Fibroblast of skin of back (primary cell): Measurements from ENCODE around the gene POU2AF1.

Source experiments
- DNase-seq: peaks from one replicate; pipeline ENCODE4 v3.0.0-alpha.2; 2013

Gene POU2AF1

DNA sequence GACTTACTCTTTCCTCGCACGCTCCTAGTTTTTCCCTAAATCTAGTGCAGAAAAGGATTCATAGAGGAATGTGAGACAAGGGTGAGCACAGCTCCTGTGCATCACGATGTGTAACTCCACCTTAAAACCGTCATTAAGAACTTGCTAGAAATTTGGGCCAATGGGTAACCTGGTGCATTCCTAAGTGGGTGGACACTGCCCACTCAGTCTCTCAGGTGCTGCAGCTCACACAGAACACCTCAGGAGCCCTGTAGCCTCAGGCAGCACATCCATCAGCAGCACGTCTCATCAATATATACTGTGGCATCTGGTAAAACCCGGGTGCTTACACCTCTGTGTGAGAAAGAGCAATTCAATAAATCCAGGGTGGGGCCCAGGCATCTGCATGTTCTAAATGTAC lies 68.4 kb downstream of the POU2AF1 start:
- DNase-seq: no peak

- DNase-seq: no peak
Observed at GRCh38 chr11:111310088-111310487, 69.0 kb downstream of the POU2AF1 start.

DNA sequence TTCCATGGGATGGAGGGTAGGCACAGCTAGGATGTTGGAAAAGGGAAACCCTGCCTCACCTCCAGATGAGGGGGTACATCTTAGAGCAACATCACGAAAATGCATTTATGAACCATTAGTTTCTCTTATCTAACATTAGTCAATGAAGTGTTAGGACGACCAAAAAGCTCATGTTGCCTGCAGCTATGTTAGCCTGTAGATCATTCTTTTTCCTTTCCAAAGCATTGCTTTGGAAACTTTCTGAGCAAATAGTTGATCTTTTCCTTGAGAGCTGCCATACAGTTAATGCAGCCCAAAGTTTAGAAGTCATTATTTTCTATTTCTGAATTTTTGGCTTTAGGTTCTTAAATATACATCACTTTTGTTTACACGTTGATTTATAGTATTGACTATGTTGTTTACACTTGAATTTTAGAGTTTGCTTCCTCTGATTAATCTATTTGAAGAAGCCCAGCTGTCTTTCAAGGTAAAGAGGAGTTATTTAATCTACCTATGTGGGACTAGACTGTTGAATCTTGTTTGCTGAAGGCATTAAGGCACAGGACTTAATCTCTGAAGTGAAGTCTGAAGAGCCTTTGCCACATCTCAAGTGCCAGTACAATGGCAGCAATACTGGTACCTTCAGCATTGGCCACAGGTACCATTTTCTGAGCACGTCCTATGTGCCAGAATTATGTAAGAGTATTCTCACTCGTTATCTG lies 69.7 kb downstream of the POU2AF1 start:
- DNase-seq: no peak

DNA sequence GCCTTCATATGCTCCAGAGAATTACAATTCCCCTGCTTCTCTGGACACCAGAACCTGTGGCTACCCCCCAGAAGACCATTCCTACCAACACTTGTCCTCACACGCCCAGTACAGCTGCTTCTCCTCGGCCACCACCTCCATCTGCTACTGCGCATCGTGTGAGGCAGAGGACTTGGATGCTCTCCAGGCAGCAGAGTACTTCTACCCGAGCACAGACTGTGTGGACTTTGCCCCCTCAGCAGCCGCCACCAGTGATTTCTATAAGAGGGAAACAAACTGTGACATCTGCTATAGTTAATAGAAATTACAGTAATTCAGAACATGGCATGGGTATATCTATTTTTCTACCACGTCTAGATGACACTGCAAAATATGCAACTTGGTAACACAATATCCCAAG lies 70.9 kb downstream of the POU2AF1 start:
- DNase-seq: no peak

DNA sequence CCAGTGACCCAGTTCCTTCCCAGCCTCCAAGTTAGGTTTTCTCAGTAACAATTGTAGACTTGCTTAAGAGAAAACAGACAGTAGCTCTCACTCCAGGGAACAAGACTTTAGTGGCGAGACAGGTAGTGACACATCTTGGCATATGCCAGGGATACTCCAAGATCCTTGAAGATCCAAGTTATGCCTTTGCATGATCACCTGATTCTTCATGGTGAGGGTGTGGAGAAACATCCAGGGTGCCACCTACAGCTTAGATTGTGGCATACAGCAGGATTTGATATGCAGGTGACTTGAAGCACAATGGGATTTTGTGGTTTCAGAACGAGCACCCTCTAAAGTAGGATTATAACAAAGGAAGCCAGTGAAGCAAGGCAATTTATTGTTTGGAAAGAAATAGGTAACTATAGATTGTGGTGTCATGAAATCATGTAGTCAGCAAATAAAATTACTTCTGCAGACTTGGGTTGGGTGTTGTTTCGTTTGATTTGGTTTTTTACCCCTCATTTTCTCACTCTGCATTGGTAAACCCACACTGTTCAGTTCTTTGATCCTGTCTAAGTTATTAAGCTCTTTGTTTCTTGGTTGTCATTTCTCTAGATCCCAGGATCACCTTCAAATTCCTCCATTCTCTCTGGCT lies 71.5 kb downstream of the POU2AF1 start:
- DNase-seq: no peak

GRCh38 chr11:111306321-111306720 lies 72.8 kb downstream of the POU2AF1 start:
- DNase-seq: no peak

- DNase-seq: no peak
Observed at GRCh38 chr11:111305876-111306275, 73.2 kb downstream of the POU2AF1 start.

DNA sequence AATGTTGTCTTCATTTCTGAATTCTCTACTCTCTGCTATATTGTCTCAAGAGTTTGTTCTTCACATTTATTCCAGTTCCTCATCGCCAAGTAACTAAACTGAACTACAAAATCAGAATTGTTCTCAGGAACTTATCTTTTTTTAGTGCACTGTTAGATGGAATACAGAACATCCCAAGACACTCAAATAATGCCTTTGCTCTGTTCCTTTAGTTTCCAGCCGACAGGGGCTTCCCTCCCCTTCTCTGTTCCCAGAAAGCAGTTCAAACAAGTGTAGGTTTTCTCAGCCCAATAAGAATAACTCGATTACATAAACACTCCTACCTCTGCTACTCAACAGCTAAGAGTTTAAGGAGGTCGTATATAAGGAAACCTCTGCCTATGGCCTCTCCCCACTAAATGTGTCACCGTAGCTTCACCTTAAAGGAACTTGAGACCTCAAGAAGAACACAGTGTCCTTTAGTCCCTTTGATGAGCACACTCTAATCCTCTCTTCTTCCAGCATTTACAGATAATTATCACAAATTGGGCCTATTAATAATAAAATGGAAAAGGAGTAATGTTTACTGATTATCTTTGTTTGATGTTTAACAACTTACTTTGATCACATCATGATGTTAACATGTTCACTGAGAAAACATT lies 73.8 kb downstream of the POU2AF1 start:
- no peak for DNase-seq

GRCh38 chr11:111303461-111303860 lies 75.6 kb downstream of the POU2AF1 start:
- no peak for DNase-seq

- DNase-seq: no peak
Observed at GRCh38 chr11:111302298-111302697, 76.8 kb downstream of the POU2AF1 start.
